Suprapubic skin (tissue), 3 donors: Measurements from ENCODE around the gene TRMO.

Experiments used
- CTCF ChIP-seq, 2 donors: fragments of 200-600 bp in 1 of 2; fragments of 450-650 bp in 1 of 2; sonication (generic) in 1 of 2; IDR thresholded peaks; one replicate each; pipeline ENCODE4 v1.5.1; 2016 to 2019; ENCODE audit warnings: antibody characterized with exemption in 2 of 2, mild to moderate bottlenecking in 1 of 2, moderate library complexity in 1 of 2
- POLR2AphosphoS5 ChIP-seq, 3 donors: sonication (generic); formaldehyde crosslinking; IDR thresholded peaks; one replicate each; pipeline ENCODE4 v1.6.1; 2017; ENCODE audit warnings: antibody characterized with exemption in 3 of 3

DNA sequence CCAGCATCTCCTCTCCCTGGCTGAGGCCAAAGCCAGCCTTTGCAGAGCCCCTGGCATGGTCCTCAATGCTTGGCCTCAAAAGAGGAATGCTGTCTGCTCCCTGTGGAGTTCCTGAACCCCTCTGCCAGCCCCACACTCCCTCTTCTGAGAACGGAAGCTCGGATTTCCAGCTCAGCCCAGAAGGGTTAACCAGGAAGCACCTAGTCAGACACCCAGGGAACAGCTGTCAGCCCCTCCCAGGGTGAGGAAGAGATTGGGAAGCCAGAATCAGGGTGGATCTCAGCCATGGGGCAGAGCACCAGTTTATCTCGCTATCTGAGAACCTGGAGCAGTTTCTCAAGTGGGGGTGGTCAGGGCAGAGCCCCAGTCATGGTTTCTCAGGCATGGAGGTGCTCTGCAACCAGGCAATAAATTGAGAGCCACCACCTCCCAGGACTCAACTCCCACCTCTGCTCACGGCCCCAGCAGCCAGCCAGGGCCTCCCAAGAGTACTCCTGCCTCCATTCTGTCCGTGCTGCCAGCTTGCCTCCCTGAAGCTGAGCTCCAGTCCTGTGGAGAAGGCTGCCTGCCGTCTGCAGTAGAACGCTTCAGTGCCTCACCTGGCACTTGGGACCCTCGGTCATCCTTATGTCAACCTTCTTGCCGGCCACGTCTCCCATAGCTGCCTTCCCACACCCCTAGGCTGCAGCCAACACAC is 61.7 kb downstream of the TRMO start:
- TF ChIP-seq CTCF (IDR thresholded peaks at IDR 0.05), result no peak
- TF ChIP-seq POLR2AphosphoS5 (IDR thresholded peaks at IDR 0.05), result no peak
